Measurements from ENCODE around the gene PRR14. TPM values are rescaled to one million over a fixed set of nuclear protein-coding genes. Genes with fewer than 3 reads are reported as not detected.
"Not testable (repeated sequence)": the region's sequence is repeated elsewhere in the genome, so short reads cannot be mapped to it uniquely, and the experiment has no call there.

PRR14 gene
- total and polyA plus RNA-seq, 4 donors: 16.0 to 63.2 (median 52.5) TPM

DNA sequence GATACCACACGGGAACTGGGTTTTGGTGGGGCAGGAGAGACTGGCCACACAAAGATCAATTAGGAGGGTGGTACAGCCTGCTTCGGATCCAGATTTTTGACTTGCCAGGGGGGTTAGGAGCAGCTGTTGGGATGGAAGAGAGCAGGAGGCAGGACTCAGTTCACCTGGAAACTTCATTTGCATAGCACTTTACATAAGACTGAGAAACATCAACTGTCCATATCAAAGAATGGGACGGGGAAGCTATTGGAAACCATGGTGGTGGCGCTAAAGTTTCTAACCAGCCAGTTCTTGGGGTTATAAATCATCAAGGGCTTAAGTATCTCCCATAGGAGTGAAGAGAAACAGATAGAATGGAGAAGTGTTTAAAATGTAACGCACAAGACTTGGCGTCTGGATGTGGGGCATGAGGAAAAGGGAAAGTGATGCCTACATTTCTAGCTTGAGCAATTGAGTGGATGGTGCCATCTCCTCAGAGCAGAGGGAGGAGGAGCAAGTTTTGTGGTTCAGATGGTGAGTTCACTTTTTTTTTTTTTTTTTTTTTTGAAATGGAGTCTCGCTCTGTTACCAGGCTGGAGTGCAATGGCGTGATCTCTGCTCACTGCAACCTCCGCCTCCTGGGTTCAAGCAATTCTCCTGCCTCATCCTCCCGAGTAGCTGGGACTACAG, 41.8 kb downstream of the PRR14 start:
- TF ChIP-seq CTCF (IDR thresholded peaks at IDR 0.05; ENCODE audit: control extremely low read depth, extremely low read depth): no peak
- H3K4me1 ChIP-seq (ENCODE audit: control insufficient read depth in 5 of 5, insufficient read depth in 5 of 5, low read length in 5 of 5): peaks cover 0 to 5% (median 0%) of the 10 kb centered on the region in 5 donors
- H3K27me3 ChIP-seq (ENCODE audit: control insufficient read depth in 3 of 3, insufficient read depth in 3 of 3, low read length in 2 of 3): no peaks in the 10 kb centered on the region
- H3K4me3 ChIP-seq: no peak overlapping the region
- H3K9me3 ChIP-seq (ENCODE audit: control insufficient read depth in 4 of 4, insufficient read depth in 3 of 4, low read length in 3 of 4): no peaks in the 10 kb centered on the region
- DNase-seq (no peak), ATAC-seq (ENCODE audit: insufficient read depth, low FRiP score) (no peak)
- H3K36me3 ChIP-seq (ENCODE audit: control insufficient read depth in 4 of 4, insufficient read depth in 4 of 4, low read length in 4 of 4): no peaks in the 10 kb centered on the region
- 57 to 63% methylated on average over 8 to 10 of the region's 10 CpGs for WGBS, 2 donors
- H3K9ac ChIP-seq (ENCODE audit: insufficient read depth in 1 of 2, low read length in 2 of 2): no peak overlapping the region
- no peak overlapping the region for H3K27ac ChIP-seq (ENCODE audit: low read depth in 1 of 2, low read length in 1 of 2)

DNA sequence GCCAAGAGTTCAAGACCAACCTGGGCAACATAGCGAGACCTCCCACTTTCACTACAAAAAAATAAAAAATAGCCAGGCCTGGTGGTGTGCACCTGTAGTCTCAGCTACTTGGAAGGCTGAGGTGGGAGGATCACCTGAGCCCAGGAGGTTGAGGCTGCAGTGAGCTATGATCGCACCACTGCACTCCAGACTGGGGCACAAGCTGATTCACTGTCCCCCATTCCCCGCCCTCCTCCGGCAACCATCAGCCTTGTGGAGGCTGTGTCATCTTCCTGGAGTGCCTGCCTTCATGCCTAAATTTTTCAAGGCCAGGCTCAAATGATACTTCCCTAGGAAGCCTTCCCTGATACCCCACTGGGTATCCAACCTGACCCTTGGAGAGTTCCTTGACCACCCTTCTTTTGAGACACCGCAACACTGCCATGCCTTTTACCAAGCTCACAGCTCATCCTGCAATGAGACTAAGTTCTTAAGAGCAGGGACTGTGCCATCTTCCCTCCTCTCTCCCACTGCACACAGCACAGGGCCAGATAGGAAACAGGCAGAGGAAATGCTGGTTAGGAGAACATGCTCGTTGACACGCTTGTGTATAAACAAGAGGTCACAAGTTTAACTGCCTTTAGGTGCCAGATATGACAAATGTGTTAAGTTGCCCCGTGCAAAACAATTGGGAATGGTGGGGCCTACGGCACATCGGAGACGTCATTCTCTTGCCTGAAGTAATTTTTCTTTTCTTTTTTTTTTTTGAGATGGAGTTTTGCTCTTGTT, 44.4 kb downstream of the PRR14 start:
- no peak for ATAC-seq (ENCODE audit: insufficient read depth, low FRiP score)
- no peak overlapping the region for H3K27ac ChIP-seq (ENCODE audit: low read depth in 1 of 2, low read length in 1 of 2)
- H3K27me3 ChIP-seq (ENCODE audit: control insufficient read depth in 3 of 3, insufficient read depth in 3 of 3, low read length in 2 of 3): no peaks in the 10 kb centered on the region
- peaks cover 0 to 4% (median 2%) of the 10 kb centered on the region in 4 donors for H3K36me3 ChIP-seq (ENCODE audit: control insufficient read depth in 4 of 4, insufficient read depth in 4 of 4, low read length in 4 of 4)
- 49 to 68% methylated on average over 11 of the region's 11 CpGs for WGBS, 2 donors
- H3K4me3 ChIP-seq: no peak overlapping the region
- H3K4me1 ChIP-seq (ENCODE audit: control insufficient read depth in 5 of 5, insufficient read depth in 5 of 5, low read length in 5 of 5): peaks cover 4 to 16% (median 8%) of the 10 kb centered on the region in 5 donors
- TF ChIP-seq CTCF (IDR thresholded peaks at IDR 0.05; ENCODE audit: control extremely low read depth, extremely low read depth): no peak
- no peak overlapping the region for H3K9ac ChIP-seq (ENCODE audit: insufficient read depth in 1 of 2, low read length in 2 of 2)
- H3K9me3 ChIP-seq (ENCODE audit: control insufficient read depth in 4 of 4, insufficient read depth in 3 of 4, low read length in 3 of 4): no peaks in the 10 kb centered on the region
- peak in 1 of 3 donors; percentile 8 for DNase-seq

GRCh38 chr16:30696646-30697045, 45.9 kb downstream of the PRR14 start:
- not testable (repeated sequence) for H3K9me3 ChIP-seq (ENCODE audit: control insufficient read depth in 4 of 4, insufficient read depth in 3 of 4, low read length in 3 of 4); H3K4me3 ChIP-seq; DNase-seq; H3K9ac ChIP-seq (ENCODE audit: insufficient read depth in 1 of 2, low read length in 2 of 2); H3K27ac ChIP-seq (ENCODE audit: low read depth in 1 of 2, low read length in 1 of 2); ATAC-seq (ENCODE audit: insufficient read depth, low FRiP score); H3K27me3 ChIP-seq (ENCODE audit: control insufficient read depth in 3 of 3, insufficient read depth in 3 of 3, low read length in 2 of 3)
- H3K4me1 ChIP-seq (ENCODE audit: control insufficient read depth in 5 of 5, insufficient read depth in 5 of 5, low read length in 5 of 5): peaks cover 6 to 17% (median 8%) of the 10 kb centered on the region in 5 donors
- H3K36me3 ChIP-seq (ENCODE audit: control insufficient read depth in 4 of 4, insufficient read depth in 4 of 4, low read length in 4 of 4): peaks cover 5 to 15% (median 11%) of the 10 kb centered on the region in 4 donors
- WGBS, 2 donors: 97 to 99% methylated on average over 3 of the region's 3 CpGs

Data from lung (tissue), 12 donors.